CD4-positive, alpha-beta T cell treated with Interleukin-6 at 100 ng/mL for 8 hours (primary cell): ENCODE data around the gene STXBP6.
"Not testable (repeated sequence)": the region's sequence is repeated elsewhere in the genome, so short reads cannot be mapped to it uniquely, and the experiment has no call there.

ENCODE experiments used
- DNase-seq: peaks from one replicate; pipeline ENCODE4 v3.0.0-alpha.2; 2020; ENCODE audit warnings: mixed read lengths, low spot score

STXBP6 gene

DNA sequence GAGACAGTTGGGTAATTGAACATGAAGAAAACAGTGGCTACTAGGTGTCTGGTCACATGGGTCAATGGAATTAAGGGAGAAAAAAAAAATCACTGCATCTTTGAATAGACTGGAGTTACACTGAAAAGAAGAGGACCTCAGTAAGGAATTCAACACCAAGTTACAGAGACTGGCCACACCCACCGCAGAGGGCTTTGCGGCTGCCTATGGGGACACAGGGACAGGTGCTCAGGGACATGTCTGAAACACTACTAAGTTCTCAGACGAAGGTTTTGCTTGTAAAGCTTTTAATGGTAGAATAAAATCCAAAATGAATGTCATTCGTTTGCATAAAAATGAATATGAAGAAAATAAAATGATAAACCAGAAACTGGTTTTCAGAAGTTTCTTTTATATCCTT is 93.8 kb downstream of the STXBP6 start:
- no peak for DNase-seq

DNA sequence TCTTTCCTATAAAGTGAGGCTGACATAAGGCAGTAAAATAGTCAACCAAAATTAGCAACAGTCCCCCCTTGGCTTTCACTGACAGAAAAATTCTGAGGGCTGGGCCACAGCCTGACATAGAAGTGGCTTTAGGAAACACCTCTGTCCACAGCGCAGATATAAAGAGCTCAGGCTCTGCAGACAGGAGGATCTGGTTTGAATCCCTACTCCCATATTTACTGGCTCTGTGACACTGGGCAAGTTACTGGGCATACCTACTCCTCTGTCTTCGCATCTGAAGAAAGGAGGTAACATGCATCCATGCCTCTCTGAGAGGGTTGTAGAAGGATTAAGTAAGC is 95.3 kb downstream of the STXBP6 start:
- DNase-seq: no peak

DNA sequence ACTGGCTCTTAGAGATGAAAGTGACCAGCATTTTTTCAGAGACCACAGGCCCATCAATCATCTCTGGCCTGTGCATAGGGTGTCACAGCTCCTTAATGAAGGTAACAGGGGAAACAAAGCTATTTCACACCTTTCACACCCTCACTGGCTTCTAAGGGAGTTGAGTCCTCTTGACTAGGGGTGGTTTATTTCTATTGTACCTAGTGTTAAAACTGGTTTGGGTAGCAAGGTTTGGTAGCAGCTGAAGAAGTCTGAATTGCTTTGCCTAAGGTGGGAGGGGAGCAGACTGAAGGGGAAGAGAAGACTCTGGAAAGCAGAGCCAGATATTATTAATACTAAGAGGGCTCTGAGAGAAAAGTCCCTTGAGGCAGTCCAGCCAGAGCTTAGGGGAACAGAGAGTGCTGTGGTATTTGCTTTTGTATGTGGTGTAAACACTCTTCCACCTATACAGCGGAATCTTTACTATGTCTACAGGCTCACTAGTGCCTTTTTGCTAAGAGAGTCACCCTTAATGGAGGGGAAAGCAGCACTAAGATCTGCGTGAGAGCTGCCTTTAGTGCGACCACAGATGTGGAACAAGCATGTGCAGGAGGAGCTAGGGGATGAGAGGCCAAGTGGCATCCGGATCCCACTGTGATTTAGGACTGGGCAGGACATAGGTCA is 95.8 kb downstream of the STXBP6 start:
- no peak for DNase-seq

DNA sequence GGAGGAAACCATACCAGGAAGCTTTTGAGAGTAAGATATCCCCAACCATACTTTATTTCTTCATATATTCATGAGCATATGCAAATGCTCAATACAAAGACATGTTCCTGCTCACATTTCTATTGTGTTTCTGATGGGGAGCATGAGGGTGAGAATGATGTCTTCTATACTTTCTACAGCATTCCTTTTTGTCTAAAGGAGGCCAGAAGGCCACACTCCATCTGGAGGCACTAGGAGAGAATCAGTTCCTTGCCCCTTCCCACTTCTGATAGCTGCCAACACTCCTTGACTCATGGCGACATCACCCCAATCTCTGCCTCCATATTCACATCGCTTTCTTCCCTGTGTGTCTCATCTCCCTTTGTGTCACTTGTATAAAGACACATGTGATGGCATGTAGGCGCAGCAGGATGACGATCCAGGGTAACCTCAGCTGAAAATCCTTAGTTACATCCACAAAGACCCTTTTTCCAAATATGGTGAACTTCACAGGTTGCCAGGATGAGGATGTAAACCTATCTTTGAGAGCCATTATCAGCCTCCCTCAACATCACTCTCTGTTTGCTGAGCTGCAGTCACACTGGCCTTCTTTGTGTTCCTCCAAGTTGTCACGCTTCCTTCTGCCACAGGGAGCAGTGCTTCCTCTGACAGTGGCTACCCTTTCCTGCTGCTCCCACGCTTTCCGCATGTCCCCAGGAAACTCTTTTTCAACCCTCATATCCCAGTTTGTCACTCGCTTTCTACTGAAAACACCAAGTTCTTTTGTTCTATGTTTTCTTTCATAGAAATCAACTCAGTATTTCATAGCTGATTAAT is 96.9 kb downstream of the STXBP6 start:
- DNase-seq: no peak

DNA sequence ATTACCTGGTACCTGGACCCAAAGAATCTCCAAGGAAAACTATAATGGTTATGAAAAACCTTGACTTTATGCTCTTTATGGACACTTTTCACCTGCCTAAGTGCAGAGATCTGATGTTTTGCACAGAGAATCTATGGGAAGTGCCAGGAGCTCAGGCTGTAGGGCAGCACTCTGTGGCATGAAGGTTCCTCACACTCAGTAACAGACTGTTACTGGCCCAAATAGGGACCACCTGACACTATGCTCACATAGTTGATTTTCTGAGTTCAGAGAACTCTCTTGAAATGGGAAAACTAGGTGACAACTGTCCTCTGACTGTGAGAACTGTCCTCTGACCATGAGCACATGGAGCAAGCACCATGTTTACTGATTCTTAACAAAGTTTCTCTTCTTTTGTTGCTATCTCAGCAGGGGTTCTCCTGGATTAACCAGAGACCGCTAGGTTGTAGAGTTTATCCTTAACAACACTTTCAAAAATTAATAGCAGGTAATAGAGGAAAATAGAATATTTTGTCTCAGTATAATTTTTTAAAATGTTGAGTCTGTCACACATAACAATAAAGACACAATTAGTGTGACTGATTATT is 101.6 kb downstream of the STXBP6 start:
- no peak for DNase-seq

DNA sequence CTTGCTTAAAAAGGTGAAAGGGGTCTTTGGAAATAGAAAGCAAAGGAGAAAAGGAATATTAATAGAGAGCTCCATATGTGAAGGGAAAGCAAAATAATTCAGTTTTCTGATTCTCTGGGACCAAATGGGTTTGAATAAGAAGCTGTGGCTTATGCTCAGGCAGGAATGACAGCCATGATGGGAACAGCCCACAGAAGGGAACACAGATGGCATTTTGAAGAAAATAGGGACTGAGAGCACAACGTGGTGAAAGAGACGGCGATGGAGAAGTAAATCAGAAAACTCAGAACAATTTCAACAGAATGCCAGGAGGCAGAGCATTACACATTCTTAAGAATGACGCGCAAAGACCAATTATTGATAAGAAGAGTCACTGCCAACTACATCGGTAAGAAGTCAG is 102.8 kb downstream of the STXBP6 start:
- no peak for DNase-seq

DNA sequence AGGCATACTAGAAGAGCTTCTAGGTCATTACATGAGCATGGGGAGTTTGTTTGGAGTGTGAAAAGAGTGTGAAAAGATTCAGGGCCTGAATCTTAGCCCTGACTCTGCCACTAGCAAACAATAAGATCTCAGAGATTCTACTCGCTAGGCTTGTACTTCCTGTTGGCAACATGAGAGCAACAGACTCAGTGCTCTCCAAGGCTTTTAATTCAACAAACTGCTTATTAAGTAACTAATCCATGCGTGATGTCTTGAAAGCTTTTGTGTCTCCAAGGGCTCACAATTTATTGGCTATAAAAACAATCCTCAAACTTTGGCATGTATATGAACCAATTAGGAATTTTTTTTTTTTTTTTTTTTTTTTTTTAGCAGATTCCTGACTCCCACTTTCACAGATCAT is 105.1 kb downstream of the STXBP6 start:
- no peak for DNase-seq

DNA sequence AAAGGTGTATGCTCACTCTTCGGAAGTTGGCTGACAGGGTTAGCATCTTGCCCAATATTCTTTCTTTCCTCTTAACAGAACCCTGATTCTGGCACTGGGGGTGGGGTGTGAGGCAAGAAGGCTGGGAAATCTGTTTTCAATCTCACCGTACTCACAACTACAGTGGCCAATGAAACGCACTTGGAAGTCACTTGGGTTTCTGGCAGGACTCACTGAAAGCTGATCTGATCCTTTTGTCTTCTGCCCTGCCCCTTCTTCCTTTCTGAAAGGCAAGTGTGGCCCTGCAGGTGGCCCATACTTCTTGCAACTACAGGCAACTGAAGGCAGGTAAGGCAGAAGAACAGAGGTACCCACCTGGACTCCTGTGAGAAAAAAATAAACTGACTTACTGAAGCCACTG is 106.9 kb downstream of the STXBP6 start:
- no peak for DNase-seq

DNA sequence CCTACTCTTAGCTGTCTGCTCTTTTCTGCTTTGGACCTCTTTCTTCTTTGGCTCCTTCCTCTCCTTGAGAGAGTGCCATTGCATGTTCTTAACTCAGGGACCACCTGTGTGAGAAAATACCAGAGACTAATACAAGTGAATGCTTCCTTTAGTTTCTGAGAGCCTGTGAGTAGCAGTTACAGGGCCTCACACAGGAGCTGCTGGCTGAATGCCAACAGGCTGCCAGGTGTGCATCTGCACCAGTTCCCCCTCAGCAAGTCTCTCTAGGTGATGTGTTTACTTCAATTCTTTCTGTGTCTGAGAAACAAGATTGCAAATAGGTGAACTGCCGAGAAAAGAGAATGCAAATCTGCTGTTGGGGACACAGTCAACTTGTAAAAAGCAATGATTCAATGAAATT is 108.2 kb downstream of the STXBP6 start:
- DNase-seq: no peak

DNA sequence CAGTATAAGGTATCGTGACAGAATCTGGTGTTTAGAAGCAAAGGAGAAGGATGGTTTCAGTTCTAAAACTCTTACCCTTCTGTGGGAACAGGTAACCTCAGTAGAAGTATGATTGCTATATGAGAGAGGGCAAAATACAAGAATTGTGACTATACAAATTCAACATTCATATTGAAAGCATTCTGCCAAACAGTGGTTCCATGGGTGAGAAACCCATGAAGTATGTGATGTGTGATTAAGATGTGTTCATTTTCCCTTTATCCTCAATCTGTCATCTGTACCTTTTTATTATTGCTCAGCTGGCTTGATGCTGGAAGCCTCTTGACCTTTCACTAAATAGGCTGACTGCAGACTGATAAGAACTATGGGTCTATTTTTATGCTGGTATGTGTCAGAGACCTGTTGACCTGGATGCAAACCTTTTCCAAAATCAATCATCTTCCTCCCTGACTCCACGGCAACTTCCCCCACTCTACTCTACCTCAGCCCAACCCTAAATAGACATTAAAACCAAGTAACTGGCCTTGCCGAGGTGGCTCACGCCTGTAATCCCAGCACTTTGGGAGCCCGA is 109.6 kb downstream of the STXBP6 start:
- DNase-seq: no peak

DNA sequence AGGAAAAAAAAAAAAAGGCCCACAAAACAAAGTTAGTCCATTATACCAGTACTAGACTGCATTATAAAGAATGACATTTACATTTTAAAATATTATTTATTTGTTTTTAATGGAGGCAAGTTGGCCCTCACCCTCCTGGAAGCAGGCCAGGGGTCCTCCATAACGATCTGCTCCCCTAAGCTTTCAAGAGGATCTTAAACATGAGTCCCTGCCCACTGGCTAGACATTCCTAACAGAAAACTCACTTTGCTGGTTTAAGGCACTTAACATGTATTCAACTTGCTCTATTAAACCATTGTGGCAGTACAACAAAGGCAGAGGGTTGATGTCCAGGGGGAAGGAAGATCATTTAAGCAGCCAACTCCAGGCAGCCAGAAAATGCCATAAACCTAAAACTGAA is 111.4 kb downstream of the STXBP6 start:
- no peak for DNase-seq

DNA sequence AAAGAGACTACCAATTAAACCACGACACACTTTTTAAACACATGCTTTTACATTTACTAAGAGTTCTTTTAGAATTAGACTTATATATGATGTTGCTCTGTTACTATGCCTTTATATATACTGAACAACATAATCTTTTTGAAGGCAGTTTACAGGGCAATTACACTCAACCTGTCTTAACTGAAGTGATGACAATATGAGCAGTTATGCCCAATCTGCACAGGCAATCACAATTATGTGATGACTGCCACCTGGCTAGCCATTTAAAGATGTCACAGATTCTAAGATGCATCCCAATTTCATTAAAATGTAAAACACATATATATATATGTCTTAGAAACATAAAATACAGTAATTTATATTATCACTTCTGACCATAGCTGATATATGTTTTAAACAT is 112.6 kb downstream of the STXBP6 start:
- no peak for DNase-seq

DNA sequence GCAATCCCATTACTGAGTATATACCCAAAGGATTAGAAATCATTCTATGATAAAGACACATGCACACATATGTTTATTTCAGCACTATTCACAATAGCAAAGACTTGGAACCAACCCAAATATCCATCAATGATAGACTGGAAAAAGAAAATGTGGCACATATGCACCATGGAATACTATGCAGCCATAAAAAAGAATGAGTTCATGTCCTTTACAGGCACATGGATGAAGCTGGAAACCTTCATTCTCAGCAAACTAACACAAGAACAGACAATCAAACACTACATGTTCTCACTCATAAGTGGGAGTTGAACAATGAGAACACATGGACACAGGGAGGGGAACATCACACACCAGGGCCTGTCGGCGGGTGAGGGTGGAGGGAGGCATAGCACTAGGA is 113.2 kb downstream of the STXBP6 start:
- DNase-seq: not testable (repeated sequence)

DNA sequence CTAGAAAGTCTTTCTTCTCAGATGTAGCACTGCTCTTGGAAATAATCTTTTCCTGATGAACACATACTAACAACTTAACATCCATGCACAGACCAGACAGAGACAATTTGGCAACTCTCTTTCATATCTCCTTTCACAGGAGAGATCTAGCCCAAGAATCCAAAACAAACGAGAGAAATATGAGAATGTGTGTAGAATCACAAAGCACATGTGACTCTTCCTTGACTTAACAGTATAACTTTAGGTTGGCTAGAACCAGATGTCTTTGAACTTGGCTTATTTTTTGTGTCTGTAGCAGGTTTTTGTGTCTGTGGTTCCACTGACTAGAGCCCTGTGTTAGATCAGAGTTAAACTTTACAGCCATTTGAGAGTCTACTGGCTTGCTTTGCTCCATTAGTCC is 114.2 kb downstream of the STXBP6 start:
- no peak for DNase-seq

DNA sequence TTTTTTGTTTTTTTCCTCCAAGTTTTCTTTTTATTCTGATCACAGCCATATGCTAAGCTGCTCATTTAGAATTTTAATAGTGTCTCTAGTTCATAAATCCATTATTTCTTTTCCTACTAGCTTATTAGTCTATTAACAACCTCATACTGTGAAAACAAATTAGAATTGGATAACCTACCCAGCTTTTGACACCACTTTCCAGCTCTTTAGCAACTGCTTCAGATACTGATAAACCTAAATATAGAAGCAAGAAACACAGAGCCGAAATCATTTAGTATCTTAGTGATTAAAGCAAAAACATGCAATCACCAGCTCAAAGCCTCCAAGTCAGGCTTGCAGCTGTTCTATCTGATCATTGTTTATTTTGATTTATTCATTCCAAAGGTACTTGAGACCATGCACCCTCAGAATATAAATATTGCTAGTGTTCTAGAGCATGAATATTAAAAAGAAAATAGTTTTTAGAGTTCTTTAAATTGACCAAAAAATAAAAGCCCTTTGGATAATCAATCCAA is 121.5 kb downstream of the STXBP6 start:
- no peak for DNase-seq

DNA sequence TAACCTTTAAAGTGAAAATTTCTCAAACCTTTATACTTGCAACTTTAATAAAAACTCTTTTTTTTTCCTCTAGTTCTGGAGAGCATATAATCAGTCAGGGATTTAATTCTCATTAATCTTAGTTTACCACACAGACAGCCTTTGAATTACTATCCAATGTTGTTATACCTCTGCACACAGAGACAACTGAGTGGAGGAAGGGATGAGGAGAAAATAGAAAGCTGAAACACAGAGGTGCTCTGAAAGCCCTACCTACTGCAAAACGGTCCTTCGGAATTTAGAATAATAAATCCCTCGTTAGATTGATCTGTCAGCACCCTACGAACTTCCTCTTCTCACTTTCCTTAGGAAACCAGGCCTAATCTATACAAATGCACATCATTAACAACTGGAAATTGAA is 122.1 kb downstream of the STXBP6 start:
- DNase-seq: no peak

DNA sequence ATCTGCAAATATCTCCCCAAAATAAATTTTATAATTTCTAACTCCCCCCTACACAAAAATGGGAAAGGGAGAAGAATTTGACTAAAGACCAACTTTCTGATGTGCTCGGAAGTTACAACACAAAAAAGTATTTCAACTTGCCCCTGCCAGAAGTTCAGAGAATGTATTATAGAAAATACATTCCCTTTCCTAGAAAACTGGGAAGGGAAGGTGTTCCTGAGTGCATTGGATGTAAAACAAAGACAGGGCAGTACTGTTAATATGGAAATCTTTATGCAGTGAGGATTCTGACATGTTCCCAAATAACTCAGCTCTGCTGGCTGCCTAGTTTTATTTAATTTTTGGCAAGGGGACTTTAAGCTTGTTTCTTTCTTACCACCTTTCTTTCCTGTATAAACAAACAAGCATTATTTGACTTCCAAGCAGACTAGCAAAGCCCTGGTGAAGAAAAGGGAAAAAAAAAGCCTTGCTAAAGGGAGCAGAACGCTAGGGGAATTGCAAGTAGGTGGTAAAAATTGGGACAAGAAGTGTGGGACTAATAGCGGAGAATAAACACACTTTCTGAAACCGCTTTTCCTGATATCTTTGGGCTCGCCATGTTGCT is 124.1 kb downstream of the STXBP6 start:
- DNase-seq: no peak

DNA sequence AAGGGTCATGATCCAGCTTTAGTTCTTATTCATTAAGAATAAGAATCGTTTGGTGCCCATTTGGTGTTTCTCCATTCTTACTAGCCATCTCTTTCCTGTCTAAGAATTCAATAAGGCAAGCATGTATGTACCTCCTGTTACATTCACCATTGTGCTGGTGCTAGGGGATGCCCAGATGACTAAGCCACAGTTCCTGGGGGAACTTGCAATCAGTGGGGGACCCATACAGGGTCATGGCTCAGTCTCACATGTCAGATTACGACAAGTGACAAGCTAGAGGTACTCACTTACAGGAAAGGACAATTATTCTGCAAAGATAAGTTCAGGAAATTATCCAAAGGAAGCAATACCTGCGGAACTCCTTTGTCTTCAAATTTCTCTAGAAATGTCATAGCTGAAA is 125.4 kb downstream of the STXBP6 start:
- no peak for DNase-seq

DNA sequence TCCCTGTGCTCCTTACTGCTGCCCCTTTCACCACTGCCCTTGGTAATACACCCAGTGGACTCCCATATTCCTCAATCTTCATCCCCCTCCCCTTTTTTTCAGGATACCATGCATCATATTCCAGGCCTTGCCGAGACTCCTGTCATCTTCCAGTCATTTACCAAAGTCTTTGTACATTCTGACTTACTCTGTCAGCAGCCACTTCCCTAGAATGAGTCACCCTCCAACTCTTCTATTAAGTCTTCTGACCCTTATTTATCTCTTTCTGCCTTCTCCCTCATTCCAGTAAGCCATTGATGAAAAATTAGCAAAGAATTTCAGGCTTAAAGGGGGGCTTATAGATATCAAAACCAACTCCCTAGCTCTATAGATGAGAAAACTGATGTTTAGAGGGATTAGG is 128.0 kb downstream of the STXBP6 start:
- no peak for DNase-seq

DNA sequence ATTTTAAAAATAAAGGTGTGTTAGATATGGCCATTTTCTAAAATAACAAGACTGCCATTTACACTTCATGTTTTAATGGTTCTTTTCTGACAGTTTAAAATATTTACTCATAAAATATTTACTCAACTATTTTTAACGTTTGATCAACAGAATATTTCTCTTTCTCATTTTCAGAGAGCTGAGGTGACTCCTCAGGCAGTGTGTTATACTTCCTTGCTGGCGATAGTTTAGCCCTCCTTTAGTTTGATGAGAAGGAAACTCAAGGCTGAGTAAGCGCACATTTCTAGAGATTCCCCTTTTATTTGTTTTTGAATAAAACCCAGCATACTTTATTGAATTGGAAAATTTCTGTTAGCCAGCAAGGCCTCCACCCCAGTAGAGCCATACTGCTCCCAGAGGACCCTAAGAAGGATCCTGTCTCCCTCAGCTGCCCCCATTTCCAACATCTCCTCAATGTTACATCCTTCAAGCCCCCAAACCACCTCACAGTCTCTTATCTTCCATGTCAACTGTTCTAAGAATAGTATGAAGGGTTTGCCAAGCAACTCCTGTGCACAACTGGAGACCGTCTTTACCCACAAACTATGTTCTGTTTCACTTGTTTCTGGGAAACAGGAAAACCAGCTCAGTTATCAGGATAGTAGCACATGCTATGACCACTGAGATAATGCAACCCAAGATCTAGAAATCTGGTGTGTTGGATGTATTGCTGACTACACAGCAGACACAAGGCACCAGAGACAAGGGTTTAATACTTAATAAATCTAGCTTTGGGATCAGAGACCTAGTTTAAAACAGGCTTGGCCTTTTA is 129.5 kb downstream of the STXBP6 start:
- DNase-seq: no peak

DNA sequence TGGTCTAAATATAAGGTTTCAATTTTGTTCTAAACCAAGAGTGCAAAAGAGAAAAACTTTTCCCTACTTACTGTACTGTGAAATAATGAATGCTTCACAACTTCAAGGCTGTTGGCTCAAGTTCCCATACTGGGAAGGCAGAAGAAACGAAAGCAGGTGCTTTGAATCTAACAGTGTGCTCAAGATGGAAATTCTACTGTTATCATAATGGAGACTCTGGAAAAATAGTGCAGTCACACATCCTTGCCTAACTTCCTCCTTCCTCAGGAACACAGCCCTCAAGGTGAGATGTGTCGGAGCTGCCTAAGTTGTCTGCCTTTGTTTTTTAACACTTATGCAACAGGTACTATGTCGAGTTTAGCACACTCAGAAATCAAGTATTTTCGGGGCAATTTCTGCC is 131.1 kb downstream of the STXBP6 start:
- DNase-seq: no peak
